Testis (tissue), 3 donors: ENCODE results near the gene KCNAB2. TPM values are rescaled to one million over a fixed set of nuclear protein-coding genes. Genes with fewer than 3 reads are reported as not detected.

Experiments
- DNase-seq: peaks from one replicate; pipeline ENCODE4 v3.0.0-alpha.2; 2019
- H3K27ac ChIP-seq, 2 donors: fragments of 200-600 bp; sonication (generic); one replicate each; pipeline ENCODE4 v1.5.1; 2019
- H3K27me3 ChIP-seq: fragments of 200-600 bp; sonication (generic); one replicate; pipeline ENCODE4 v1.5.1; 2019
- H3K36me3 ChIP-seq: fragments of 200-600 bp; sonication (generic); one replicate; pipeline ENCODE4 v1.5.1; 2017; ENCODE audit warnings: low read depth; ENCODE audit errors: missing control alignments
- H3K4me1 ChIP-seq: fragments of 200-600 bp; sonication (generic); one replicate; pipeline ENCODE4 v1.5.1; 2019
- H3K4me3 ChIP-seq, 2 donors: fragments of 200-600 bp; sonication (generic); one replicate each; pipeline ENCODE4 v1.5.1; 2017 to 2019
- H3K9me3 ChIP-seq: fragments of 200-600 bp; sonication (generic); one replicate; pipeline ENCODE4 v1.5.1; 2017
- CTCF ChIP-seq, 3 experiments: fragments of 450-650 bp in 2 of 3; fragments of 200-600 bp in 1 of 3; sonication (generic) in 1 of 3; IDR thresholded peaks; one replicate each; pipeline ENCODE4 v1.5.1; 2016 to 2019; ENCODE audit warnings: antibody characterized with exemption in 3 of 3, mild to moderate bottlenecking in 2 of 3, moderate library complexity in 1 of 3
- POLR2A ChIP-seq: fragments of 450-650 bp; IDR thresholded peaks from one replicate; pipeline ENCODE4 v1.6.1; 2017; ENCODE audit warnings: antibody characterized with exemption, mild to moderate bottlenecking, moderate library complexity
- WGBS, 2 donors: methylation state at CpG; one replicate each; pipeline ENCODE4 v1.1.5; 2018; 5-methylcytosine and 5-hydroxymethylcytosine counted together
- intact Hi-C: fragments of 100-400 bp; cut with DNase I; formaldehyde crosslinking; loops from one replicate; pipeline ENCODE4 v1.15.1; 2023; ENCODE audit warnings: low total_unique reads
- polyA plus RNA-seq: library from polyadenylated mRNA; stranded (reverse); fragments of 350-450 nt; fragmentation: Illumina TruSeq; extraction: RNeasy Lipid Tissue Mini Kit (QIAGEN cat#74804); gene quantifications from one replicate; pipeline ENCODE4 v1.2.3, GENCODE V29; 2014; ENCODE audit warnings: low read depth, low replicate concordance; ENCODE audit not compliant: insufficient read depth
- total RNA-seq, 2 donors: library from RNA; depleted of rRNA; stranded (reverse); fragments of >200 nt; gene quantifications; one replicate each; pipeline ENCODE4 v1.2.3, GENCODE V29; 2016

KCNAB2 gene
- total and polyA plus RNA-seq, 3 donors from 2014 or later, result 9.0 to 9.8 (median 9.3) TPM

- Histone ChIP-seq H3K4me1 (peaks cover under 1% of the 10 kb centered on the region), H3K36me3 (no peaks in the 10 kb centered on the region), H3K4me3 (no peak overlapping the region), H3K9me3 (no peaks in the 10 kb centered on the region), H3K27me3 (no peaks in the 10 kb centered on the region), H3K27ac (no peak overlapping the region)
- TF ChIP-seq CTCF (IDR thresholded peaks at IDR 0.05), result no peak
- no peak for TF ChIP-seq POLR2A
- intact Hi-C loops, result no loop called here
- no peak for DNase-seq
- 74 to 77% methylated on average over 2 of the region's 2 CpGs for WGBS, 2 donors
Measured at GRCh38 chr1:6108476-6108875, 62.8 kb downstream of the KCNAB2 start.

- no peak overlapping the region for H3K27ac ChIP-seq
- H3K9me3 ChIP-seq, result no peaks in the 10 kb centered on the region
- no peaks in the 10 kb centered on the region for H3K36me3 ChIP-seq
- TF ChIP-seq CTCF (IDR thresholded peaks at IDR 0.05) (no peak), POLR2A (no peak)
- H3K4me3 ChIP-seq, result no peak overlapping the region
- no peak for DNase-seq
- WGBS, 2 donors, result 65 to 73% methylated on average over 7 to 15 of the region's 15 CpGs
- H3K4me1 ChIP-seq, result no peaks in the 10 kb centered on the region
- intact Hi-C loops, result no loop called here
- H3K27me3 ChIP-seq, result no peaks in the 10 kb centered on the region
Measured at GRCh38 chr1:6108937-6109614, 63.4 kb downstream of the KCNAB2 start.

GRCh38 chr1:6109688-6110087, 64.0 kb downstream of the KCNAB2 start:
- intact Hi-C loops, result no loop called here
- Histone ChIP-seq H3K27ac (no peak overlapping the region), H3K9me3 (no peaks in the 10 kb centered on the region), H3K27me3 (no peaks in the 10 kb centered on the region), H3K4me1 (no peaks in the 10 kb centered on the region), H3K4me3 (no peak overlapping the region), H3K36me3 (no peaks in the 10 kb centered on the region)
- no peak for DNase-seq
- 71 to 80% methylated on average over 4 to 24 of the region's 24 CpGs for WGBS, 2 donors
- TF ChIP-seq CTCF (IDR thresholded peaks at IDR 0.05), result no peak
- TF ChIP-seq POLR2A, result no peak

GRCh38 chr1:6110326-6110725, 64.6 kb downstream of the KCNAB2 start:
- no peaks in the 10 kb centered on the region for H3K27me3 ChIP-seq
- H3K9me3 ChIP-seq, result no peaks in the 10 kb centered on the region
- no peaks in the 10 kb centered on the region for H3K4me1 ChIP-seq
- intact Hi-C loops, result no loop called here
- no peak for TF ChIP-seq POLR2A
- TF ChIP-seq CTCF (IDR thresholded peaks at IDR 0.05), result no peak
- no peak for DNase-seq
- WGBS, 2 donors, result 74 to 81% methylated on average over 12 to 15 of the region's 15 CpGs
- H3K4me3 ChIP-seq, result no peak overlapping the region
- H3K36me3 ChIP-seq, result no peaks in the 10 kb centered on the region
- no peak overlapping the region for H3K27ac ChIP-seq

- DNase-seq, result no peak
- no peaks in the 10 kb centered on the region for H3K9me3 ChIP-seq
- H3K4me1 ChIP-seq, result no peaks in the 10 kb centered on the region
- H3K36me3 ChIP-seq, result no peaks in the 10 kb centered on the region
- no peaks in the 10 kb centered on the region for H3K27me3 ChIP-seq
- intact Hi-C loops, result no loop called here
- H3K27ac ChIP-seq, result no peak overlapping the region
- no peak overlapping the region for H3K4me3 ChIP-seq
- TF ChIP-seq CTCF (IDR thresholded peaks at IDR 0.05) (no peak), POLR2A (no peak)
- WGBS, 2 donors, result 85 to 93% methylated on average over 12 to 24 of the region's 24 CpGs
Measured at GRCh38 chr1:6111571-6111970, 65.9 kb downstream of the KCNAB2 start.
